Fibroblast of lung (primary cell): ENCODE results near the gene HAUS5. TPM values are rescaled to one million over a fixed set of nuclear protein-coding genes. Genes with fewer than 3 reads are reported as not detected.

Experiments
- DNase-seq, 2 donors: peaks; one replicate each; pipeline versions ENCODE4 v3.0.0 to v3.0.0-alpha.2; 2010; ENCODE audit warnings: low read depth in 2 of 2
- H2AFZ ChIP-seq: 2 replicates; pipeline ENCODE4 v1.5.1; 2012; ENCODE audit warnings: low read length, control low read depth, inconsistent platforms
- H3K27ac ChIP-seq: 2 replicates; pipeline ENCODE4 v1.5.1; 2011; ENCODE audit warnings: low read length, control low read depth; ENCODE audit not compliant: insufficient read depth
- H3K27me3 ChIP-seq: 2 replicates; pipeline ENCODE4 v1.5.1; 2011; ENCODE audit warnings: mild to moderate bottlenecking, low read length; ENCODE audit not compliant: control insufficient read depth, insufficient read depth
- H3K36me3 ChIP-seq: 2 replicates; pipeline ENCODE4 v1.5.1; 2011; ENCODE audit warnings: low read length; ENCODE audit not compliant: control insufficient read depth, insufficient read depth
- H3K4me1 ChIP-seq: 2 replicates; pipeline ENCODE4 v1.5.1; 2011; ENCODE audit warnings: low read length; ENCODE audit not compliant: control insufficient read depth, insufficient read depth; ENCODE audit errors: extremely low read depth
- H3K4me2 ChIP-seq: 2 replicates; pipeline ENCODE4 v1.5.1; 2011; ENCODE audit warnings: low read length, control low read depth; ENCODE audit not compliant: insufficient read depth; ENCODE audit errors: extremely low read depth
- H3K4me3 ChIP-seq, 4 experiments: fragments of 200-600 bp in 1 of 4; sonication (generic) in 1 of 4; replicated peaks in 1 of 4; 2 replicates each; pipeline ENCODE4 v1.5.1; 2011 to 2016; ENCODE audit warnings: low read length in 4 of 4, low read depth in 3 of 4, mild to moderate bottlenecking in 3 of 4, control low read depth in 2 of 4, inconsistent platforms in 1 of 4, mixed read lengths in 1 of 4; ENCODE audit not compliant: insufficient read depth in 1 of 4; ENCODE audit errors: control extremely low read depth in 1 of 4
- H3K79me2 ChIP-seq: 2 replicates; pipeline ENCODE4 v1.5.1; 2012; ENCODE audit warnings: mild to moderate bottlenecking, low read length, inconsistent platforms; ENCODE audit not compliant: control insufficient read depth, insufficient read depth
- H3K9ac ChIP-seq: 2 replicates; pipeline ENCODE4 v1.5.1; 2011; ENCODE audit warnings: mild to moderate bottlenecking, low read length, control low read depth; ENCODE audit not compliant: insufficient read depth
- H3K9me3 ChIP-seq: 2 replicates; pipeline ENCODE4 v1.5.1; 2012; ENCODE audit warnings: low read depth, low read length; ENCODE audit not compliant: control insufficient read depth, insufficient read depth
- H4K20me1 ChIP-seq: 2 replicates; pipeline ENCODE4 v1.5.1; 2011; ENCODE audit warnings: low read length; ENCODE audit not compliant: control insufficient read depth, insufficient read depth; ENCODE audit errors: extremely low read depth
- CTCF ChIP-seq, 2 donors: IDR thresholded peaks in 1 of 2; conservative IDR thresholded peaks in 1 of 2; 1 replicate in 1 of 2; 2 replicates in 1 of 2; pipeline ENCODE4 v1.5.1; 2011 to 2012; ENCODE audit warnings: low read length in 2 of 2, control low read depth in 1 of 2, inconsistent platforms in 1 of 2, low read depth in 1 of 2, mild to moderate bottlenecking in 1 of 2
- EZH2 ChIP-seq: IDR thresholded peaks from 2 replicates; pipeline ENCODE4 v1.5.1; 2012; ENCODE audit warnings: low read length, control low read depth, mild to moderate bottlenecking; ENCODE audit errors: missing control alignments
- polyA plus RNA-seq, 2 donors: library from polyadenylated mRNA; depleted of rRNA in 1 of 2; stranded (reverse) in 1 of 2; unstranded in 1 of 2; fragments of >200 nt; gene quantifications; 2 replicates each; pipeline ENCODE4 v1.2.1, GENCODE V29; 2011 to 2012; ENCODE audit warnings: missing spikeins in 1 of 2
- total RNA-seq: library from RNA; depleted of rRNA; stranded (reverse); fragments of >200 nt; gene quantifications from 2 replicates; pipeline ENCODE4 v1.2.1, GENCODE V29; 2014

The HAUS5 gene
- total and polyA plus RNA-seq, 2 donors (not counting 1 experiment from before 2014, with no cell fraction given) = 2.5 to 4.0 TPM

- H3K27ac ChIP-seq = no peak overlapping the region
- DNase-seq = no peak
- H3K9ac ChIP-seq = no peak overlapping the region
- H3K4me2 ChIP-seq = no peak overlapping the region
- H3K4me3 ChIP-seq = no peak overlapping the region
- H2AFZ ChIP-seq = no peak overlapping the region
- peaks cover 18% of the 10 kb centered on the region for H3K36me3 ChIP-seq
- H4K20me1 ChIP-seq = no peaks in the 10 kb centered on the region
- no peaks in the 10 kb centered on the region for H3K4me1 ChIP-seq
- no peaks in the 10 kb centered on the region for H3K79me2 ChIP-seq
- H3K27me3 ChIP-seq = no peaks in the 10 kb centered on the region
- TF ChIP-seq EZH2 = no peak
- TF ChIP-seq CTCF (conservative IDR thresholded peaks at IDR 0.05 in 1 of 2, IDR thresholded peaks at IDR 0.05 in 1 of 2; ENCODE audit: low read depth in 1 of 2, low read length in 2 of 2) = no peak
- no peaks in the 10 kb centered on the region for H3K9me3 ChIP-seq
Measured at GRCh38 chr19:35639321-35639639, 26.7 kb downstream of the HAUS5 start.

GRCh38 chr19:35639863-35640262 is 27.3 kb downstream of the HAUS5 start:
- Histone ChIP-seq H4K20me1 (no peaks in the 10 kb centered on the region), H3K36me3 (peaks cover 17% of the 10 kb centered on the region), H3K4me1 (peaks cover 2% of the 10 kb centered on the region), H3K4me3 (no peak overlapping the region), H3K4me2 (no peak overlapping the region), H3K79me2 (no peaks in the 10 kb centered on the region), H3K9me3 (no peaks in the 10 kb centered on the region), H2AFZ (no peak overlapping the region), H3K27me3 (no peaks in the 10 kb centered on the region), H3K27ac (no peak overlapping the region), H3K9ac (no peak overlapping the region)
- TF ChIP-seq CTCF (conservative IDR thresholded peaks at IDR 0.05 in 1 of 2, IDR thresholded peaks at IDR 0.05 in 1 of 2; ENCODE audit: low read depth in 1 of 2, low read length in 2 of 2) (no peak), EZH2 (no peak)
- DNase-seq = no peak

- Histone ChIP-seq H4K20me1 (no peaks in the 10 kb centered on the region), H2AFZ (peak within 1 kb of the TSS; percentile 28), H3K27me3 (no peaks in the 10 kb centered on the region), H3K9ac (no peak within 1 kb of the TSS), H3K36me3 (peaks cover 10% of the 10 kb centered on the region), H3K79me2 (no peaks in the 10 kb centered on the region), H3K9me3 (no peaks in the 10 kb centered on the region), H3K4me3 (no peak within 1 kb of the TSS), H3K27ac (no peak within 1 kb of the TSS), H3K4me1 (peaks cover 2% of the 10 kb centered on the region), H3K4me2 (peak within 1 kb of the TSS; percentile 28)
- DNase-seq = peak; percentile 13 to 41
- TF ChIP-seq EZH2 (no peak), CTCF (conservative IDR thresholded peaks at IDR 0.05 in 1 of 2, IDR thresholded peaks at IDR 0.05 in 1 of 2; ENCODE audit: low read depth in 1 of 2, low read length in 2 of 2) (no peak)
Measured at GRCh38 chr19:35641515-35642151, 29.1 kb downstream of the HAUS5 start, which contains the start of gene ETV2. TSS of gene ETV2 (plus strand) at chr19:35641745. CDS start at chr19:35642461, 716 bp downstream.
